ENCODE results near the gene IGFBP1. TPM values are rescaled to one million over a fixed set of nuclear protein-coding genes. Genes with fewer than 3 reads are reported as not detected.

IGFBP1 gene
- total and polyA plus RNA-seq, 2 of the 13 experiments (the other 11 are each of a cell fraction or from before 2014, with no cell fraction given) = 5.4 to 885 TPM

- TF ChIP-seq JDP2 (CRISPR knock-in tag; IDR thresholded peaks at IDR 0.05; ENCODE audit: borderline replicate concordance) = peak; percentile 79; the same call in 1 of the 2 replicates
- TF ChIP-seq BRF2 (CRISPR knock-in tag; IDR thresholded peaks at IDR 0.05) = peak; percentile 47; the same call in 1 of the 2 replicates
- no peak for TF ChIP-seq ZNF407 (CRISPR knock-in tag; IDR thresholded peaks at IDR 0.05; ENCODE audit: not compliant biosample characterization)
- TF ChIP-seq IRX3 (CRISPR knock-in tag; IDR thresholded peaks at IDR 0.05; ENCODE audit: borderline replicate concordance, low read depth) = 0 out of 2 replicates have a peak, but pooled peaks have one; percentile 56
- TF ChIP-seq FIP1L1 (IDR thresholded peaks at IDR 0.05; ENCODE audit: borderline replicate concordance, insufficient read depth, low read depth, low read length) = no peak
- peak; percentile 95 for TF ChIP-seq RERE (CRISPR knock-in tag; IDR thresholded peaks at IDR 0.05; ENCODE audit: low read depth)
- peak; percentile 99 for TF ChIP-seq FOXA3 (CRISPR knock-in tag; IDR thresholded peaks at IDR 0.05)
- 0 out of 2 replicates have a peak, but pooled peaks have one; percentile 25 for TF ChIP-seq ZNF230 (CRISPR knock-in tag; IDR thresholded peaks at IDR 0.05)
- TF ChIP-seq ZNF275 (CRISPR knock-in tag; IDR thresholded peaks at IDR 0.05; ENCODE audit: borderline replicate concordance) = no peak
- peak; percentile 75 for TF ChIP-seq IRF9 (CRISPR knock-in tag; IDR thresholded peaks at IDR 0.05; ENCODE audit: borderline replicate concordance)
Measured at GRCh38 chr7:45885264-45885882, 2.9 kb upstream of the IGFBP1 start (continued).

Measured in HepG2 (cell line).